ENCODE measurements around the gene SLC39A8. TPM values are rescaled to one million over a fixed set of nuclear protein-coding genes. Genes with fewer than 3 reads are reported as not detected.
"Not testable (repeated sequence)": the region's sequence is repeated elsewhere in the genome, so short reads cannot be mapped to it uniquely, and the experiment has no call there.

Gene SLC39A8
- total RNA-seq, 2 donors from 2014 or later: 59.2 to 113 TPM

- intact Hi-C loops (cut with DNase I, micrococcal nuclease): no loop called here
- no peak for DNase-seq
Measured at GRCh38 chr4:102311912-102312311, 33.4 kb downstream of the SLC39A8 start.

GRCh38 chr4:102311407-102311806 lies 33.9 kb downstream of the SLC39A8 start:
- ATAC-seq (no peak), DNase-seq (no peak)
- intact Hi-C loops (cut with DNase I, micrococcal nuclease): no loop called here

More at GRCh38 chr4:102311912-102312311, 33.4 kb downstream of the SLC39A8 start:
- peak; percentile 42 for ATAC-seq

- ATAC-seq: peak; percentile 24
- DNase-seq: no peak
- intact Hi-C loops (cut with DNase I, micrococcal nuclease): no loop called here
Measured at GRCh38 chr4:102308032-102308799, 37.1 kb downstream of the SLC39A8 start.

DNA sequence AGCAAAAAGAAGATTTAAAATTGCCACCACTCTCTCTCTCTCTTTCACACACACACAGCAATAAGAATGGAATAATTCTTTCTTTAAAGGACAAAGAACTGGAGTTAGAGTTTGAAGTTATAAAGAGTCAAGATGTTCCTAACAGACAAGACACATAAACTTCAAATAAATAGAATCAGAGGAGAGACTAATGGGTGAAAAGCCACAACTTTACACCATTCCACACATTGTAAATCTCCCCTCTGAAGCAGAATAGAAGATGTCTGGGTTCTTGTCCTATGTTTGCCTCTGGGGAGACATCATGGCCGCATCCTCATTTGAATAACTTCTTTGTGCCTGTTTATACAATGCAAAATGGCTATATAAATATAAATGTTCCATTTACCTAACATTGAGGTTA lies 39.6 kb downstream of the SLC39A8 start:
- intact Hi-C loops (cut with DNase I, micrococcal nuclease): no loop called here
- ATAC-seq: no peak
- DNase-seq: no peak

DNA sequence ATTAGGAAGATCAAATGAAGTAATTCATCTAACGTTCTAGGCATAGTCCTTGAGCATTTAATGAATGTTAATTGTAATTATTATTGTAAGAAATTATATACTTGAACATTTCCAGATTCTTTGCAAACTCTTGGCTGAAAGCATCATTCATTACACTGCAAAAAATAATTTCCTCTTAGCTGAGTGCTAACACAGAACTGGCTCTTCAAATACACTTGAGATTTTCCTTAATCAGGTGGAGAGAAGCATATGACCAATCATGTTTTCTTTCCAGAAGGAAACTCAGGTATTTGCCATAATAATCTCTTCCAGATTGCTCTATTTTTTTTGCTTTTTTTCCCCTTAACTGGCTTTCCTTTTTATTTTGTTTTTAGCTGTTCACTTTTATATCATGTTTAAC lies 42.5 kb downstream of the SLC39A8 start:
- DNase-seq (no peak), ATAC-seq (no peak)
- intact Hi-C loops (cut with DNase I, micrococcal nuclease): no loop called here

- DNase-seq: no peak
- ATAC-seq: no peak
- intact Hi-C loops (cut with DNase I, micrococcal nuclease): no loop called here
Measured at GRCh38 chr4:102301167-102301566, 44.1 kb downstream of the SLC39A8 start.

GRCh38 chr4:102299354-102300107 lies 45.8 kb downstream of the SLC39A8 start:
- DNase-seq (peak in 1 of 2 donors; percentile 15), ATAC-seq (peak; percentile 82)
- intact Hi-C loops (cut with DNase I, micrococcal nuclease): no loop called here

- no peak for DNase-seq
- intact Hi-C loops (cut with DNase I, micrococcal nuclease): no loop called here
- no peak for ATAC-seq
Measured at GRCh38 chr4:102298716-102299115, 46.6 kb downstream of the SLC39A8 start.

- intact Hi-C loops (cut with DNase I, micrococcal nuclease): no loop called here
- ATAC-seq (no peak), DNase-seq (no peak)
Measured at GRCh38 chr4:102295153-102295862, 50.0 kb downstream of the SLC39A8 start.

DNA sequence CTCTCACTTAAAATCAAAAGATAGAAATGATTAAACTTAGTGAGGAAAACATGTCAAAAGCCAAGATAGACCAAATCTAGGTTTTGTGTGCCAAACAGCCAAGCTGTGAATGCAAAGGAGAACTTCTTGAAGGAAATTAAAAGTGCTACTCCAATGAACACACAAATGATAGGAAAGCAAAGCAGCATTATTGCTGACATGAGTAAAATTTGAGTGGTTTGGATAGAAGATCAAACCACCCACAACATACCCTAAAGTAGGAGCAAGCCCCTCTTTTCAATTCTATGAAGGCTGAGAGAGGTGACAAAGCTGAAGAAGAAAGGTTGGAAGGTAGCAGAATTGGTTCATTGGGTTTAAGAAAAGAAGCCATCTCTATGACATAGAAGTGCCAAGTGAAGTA lies 56.8 kb downstream of the SLC39A8 start:
- DNase-seq: no peak
- intact Hi-C loops (cut with DNase I, micrococcal nuclease): no loop called here
- ATAC-seq: no peak

DNA sequence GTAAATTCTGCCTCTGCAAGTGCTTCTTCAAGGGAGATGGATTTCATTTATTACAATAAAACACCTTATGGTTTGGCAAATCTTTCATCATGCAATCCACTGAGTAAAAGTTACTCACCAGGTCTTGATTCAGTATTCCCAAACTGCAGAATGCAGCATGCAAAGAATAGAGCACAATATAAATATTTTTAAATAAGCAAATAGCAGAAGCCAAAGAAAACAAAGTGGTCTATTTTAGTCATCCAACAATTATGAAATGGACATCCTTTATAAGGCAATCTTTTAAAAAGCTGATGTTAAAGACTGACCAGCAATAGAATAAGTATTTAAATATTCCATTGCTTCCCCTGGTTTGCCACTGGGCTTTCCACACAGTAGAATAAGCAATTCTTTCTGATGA lies 59.5 kb downstream of the SLC39A8 start:
- intact Hi-C loops (cut with DNase I, micrococcal nuclease): no loop called here
- DNase-seq (no peak), ATAC-seq (no peak)

DNA sequence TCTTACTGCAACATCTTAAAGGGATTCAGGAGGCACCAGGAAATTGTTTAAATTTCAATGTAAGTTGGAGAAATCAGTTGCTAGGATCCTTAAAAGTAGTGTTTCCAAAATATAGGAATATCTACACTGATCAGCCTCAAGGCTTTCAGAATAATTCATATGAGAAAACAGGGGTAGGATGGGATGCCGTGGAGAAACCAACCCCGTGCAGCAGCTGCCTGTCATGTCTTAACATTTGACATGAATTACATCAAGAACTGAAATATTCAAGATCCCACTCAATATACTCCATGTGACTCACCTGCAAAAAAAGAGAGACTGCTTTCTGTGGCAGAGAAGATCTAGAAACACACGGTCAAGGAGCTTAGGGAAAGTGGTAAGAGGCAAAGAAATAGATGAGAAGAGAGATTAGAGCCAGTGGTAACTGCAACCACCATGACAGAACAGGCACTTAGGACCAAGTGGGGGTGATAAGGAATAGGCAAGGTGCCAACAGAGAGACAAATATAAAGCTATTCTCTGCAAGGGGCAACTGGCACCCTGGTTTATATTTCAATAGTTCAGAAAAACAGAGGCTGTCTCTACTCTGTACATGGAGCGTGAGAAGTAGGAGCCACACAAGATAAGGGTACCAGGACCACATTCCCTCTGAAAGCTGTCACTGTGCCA lies 64.0 kb downstream of the SLC39A8 start:
- intact Hi-C loops (cut with DNase I, micrococcal nuclease): no loop called here
- no peak for ATAC-seq
- no peak for DNase-seq

DNA sequence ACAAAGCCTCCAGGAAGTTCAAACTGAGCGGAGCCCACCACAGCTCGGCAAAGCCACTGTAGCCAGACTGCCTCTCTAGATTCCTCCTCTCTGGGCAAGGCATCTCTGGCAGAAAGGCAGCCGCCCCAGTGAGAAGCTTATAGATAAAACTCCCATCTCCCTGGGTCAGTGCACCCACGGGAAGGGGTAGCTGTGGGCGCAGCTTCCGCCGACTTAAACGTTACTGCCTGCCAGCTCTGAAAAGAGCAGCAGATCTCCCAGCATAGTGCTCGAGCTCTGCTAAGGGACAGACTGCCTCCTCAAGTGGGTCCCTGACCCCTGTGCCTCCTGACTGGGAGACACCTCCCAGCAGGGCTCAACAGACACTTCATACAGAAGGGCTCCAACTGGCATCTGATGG lies 72.0 kb downstream of the SLC39A8 start:
- DNase-seq; intact Hi-C loops (cut with DNase I, micrococcal nuclease); ATAC-seq: not testable (repeated sequence)

DNA sequence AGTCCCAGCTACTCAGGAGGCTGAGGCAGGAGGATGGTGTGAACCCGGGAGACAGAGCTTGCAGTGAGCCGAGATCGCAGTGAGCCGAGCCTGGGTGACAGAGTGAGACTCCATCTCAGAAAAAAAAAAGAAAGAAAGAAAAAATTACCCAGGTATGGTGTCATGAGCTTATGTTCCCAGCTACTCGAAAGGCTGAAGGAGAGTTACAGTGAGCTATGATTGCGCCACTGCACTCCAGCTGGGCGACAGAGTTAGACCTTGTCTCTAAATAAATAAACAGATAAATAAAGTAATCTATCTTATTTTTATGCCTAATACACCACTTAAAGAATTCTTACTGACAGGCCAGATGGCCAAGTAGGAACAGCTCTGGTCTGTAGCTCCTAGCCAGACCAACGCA lies 73.0 kb downstream of the SLC39A8 start:
- intact Hi-C loops (cut with DNase I, micrococcal nuclease): no loop called here
- DNase-seq (no peak), ATAC-seq (no peak)

GRCh38 chr4:102268355-102268754 lies 76.9 kb downstream of the SLC39A8 start:
- no peak for ATAC-seq
- no peak for DNase-seq
- intact Hi-C loops (cut with DNase I, micrococcal nuclease): no loop called here

DNA sequence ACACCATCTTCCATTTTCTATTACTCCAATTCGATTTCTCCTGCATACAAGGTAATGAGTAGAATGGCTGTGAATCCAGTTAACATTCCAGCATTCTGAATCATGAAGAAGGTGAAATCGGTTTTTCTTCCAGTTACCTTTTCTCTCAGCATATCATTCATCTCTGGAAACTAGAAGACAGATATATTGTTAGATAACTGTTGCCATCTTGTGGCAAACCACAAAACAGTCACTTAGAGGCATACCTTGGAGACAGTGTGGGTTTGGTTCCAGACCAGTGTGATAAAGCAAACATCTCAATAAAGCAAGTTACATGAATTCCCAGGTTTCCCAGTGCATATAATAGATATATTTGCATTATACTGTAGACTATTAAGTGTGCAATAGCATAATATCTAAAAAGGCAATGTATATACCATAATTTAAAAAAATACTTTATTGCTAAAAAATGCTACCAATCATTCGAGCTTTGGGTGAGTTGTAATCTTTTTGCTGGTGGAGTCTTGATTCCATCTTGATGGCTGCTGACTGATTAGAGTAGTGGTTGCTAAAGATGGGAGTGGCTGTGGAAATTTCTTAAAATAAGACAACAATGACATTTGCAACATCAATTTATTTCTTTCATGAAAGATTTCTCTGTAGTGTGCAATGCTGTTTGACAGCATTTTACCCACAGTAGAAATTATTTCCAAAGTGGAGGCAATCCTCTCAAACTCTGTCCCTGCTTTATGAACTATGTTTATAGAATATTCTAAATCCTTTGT lies 82.1 kb downstream of the SLC39A8 start:
- no peak for DNase-seq
- intact Hi-C loops (cut with DNase I, micrococcal nuclease): no loop called here
- peak; percentile 67 for ATAC-seq

DNA sequence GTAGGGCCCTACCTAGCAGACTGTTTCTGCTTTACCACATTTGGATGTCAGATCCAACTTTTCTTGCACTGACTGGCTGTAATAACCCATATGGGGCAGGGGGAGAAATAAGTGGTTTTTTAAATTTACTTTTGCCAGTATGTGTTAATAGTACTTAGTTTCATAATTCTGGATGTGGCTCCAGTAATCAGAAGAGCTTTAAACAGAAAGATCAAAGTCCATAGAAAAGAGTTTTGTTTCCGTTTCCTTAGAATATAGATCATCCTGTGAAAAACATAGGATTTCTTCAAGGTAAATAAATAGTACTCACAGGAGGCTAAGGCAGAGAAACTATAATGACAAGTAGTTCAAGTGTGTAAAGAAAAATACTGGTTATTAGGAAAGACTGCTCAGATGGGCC lies 85.6 kb downstream of the SLC39A8 start:
- ATAC-seq (peak; percentile 30), DNase-seq (no peak)
- intact Hi-C loops (cut with DNase I, micrococcal nuclease): no loop called here

DNA sequence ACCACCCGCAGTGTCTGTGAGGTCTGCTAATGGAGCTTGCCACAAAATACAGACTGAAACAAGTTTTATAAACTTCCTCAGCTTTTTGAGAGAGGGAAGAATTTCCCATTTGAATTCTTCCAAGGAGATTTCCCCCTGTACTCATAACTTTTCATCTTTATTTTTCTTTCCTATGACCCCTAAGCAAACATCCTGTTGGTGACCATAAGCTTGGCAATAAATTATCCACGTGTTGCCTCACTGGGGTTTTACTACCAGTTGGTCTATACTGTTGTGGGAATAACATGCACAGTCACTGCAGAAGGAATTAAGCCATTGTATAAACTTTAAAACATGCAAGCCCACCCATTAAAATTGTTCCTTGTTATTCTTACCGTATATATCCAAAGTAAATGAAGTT lies 86.2 kb downstream of the SLC39A8 start:
- intact Hi-C loops (cut with DNase I, micrococcal nuclease): no loop called here
- DNase-seq: no peak
- ATAC-seq: no peak

- ATAC-seq (no peak), DNase-seq (no peak)
- intact Hi-C loops (cut with DNase I, micrococcal nuclease): no loop called here
Measured at GRCh38 chr4:102256321-102256720, 89.0 kb downstream of the SLC39A8 start.

Data from left colon (tissue), 2 donors.